OCI-LY7 (cell line): ENCODE measurements around the gene UNC5A. TPM values are rescaled to one million over a fixed set of nuclear protein-coding genes. Genes with fewer than 3 reads are reported as not detected.

ENCODE experiments used
- BruUV-seq: library from RNA; stranded (reverse); fragments of 400-500 nt; replicated peaks from 2 replicates; lab custom pipeline; 2021; lab: Mats Ljungman, UMichigan
- CTCF ChIA-PET: fragments of 300-600 bp; sonication (Branson Sonifier 250); formaldehyde crosslinking; loops from one replicate; lab custom pipeline; 2022; ENCODE audit warnings: antibody characterized with exemption; ENCODE audit not compliant: unreplicated experiment; lab: Charles Lee
- POLR2A ChIA-PET: fragments of 300-600 bp; sonication (Branson Sonifier 250); formaldehyde crosslinking; loops from one replicate; lab custom pipeline; 2022; ENCODE audit warnings: antibody characterized with exemption; lab: Charles Lee
- DNase-seq: peaks from one replicate; pipeline ENCODE4 v3.0.0-alpha.2; 2015; ENCODE audit warnings: low spot score
- H2AFZ ChIP-seq: fragments of 200-600 bp; sonication (generic), shearing (Covaris generic); 2 replicates; pipeline ENCODE4 v1.6.1; 2014; ENCODE audit warnings: mild to moderate bottlenecking, antibody characterized with exemption, low read length, moderate library complexity
- H3K27ac ChIP-seq: fragments of 200-600 bp; sonication (generic); 2 replicates; pipeline ENCODE4 v1.5.1; 2014; ENCODE audit warnings: mixed run types, low read depth, mild to moderate bottlenecking, moderate library complexity, low read length, inconsistent platforms; ENCODE audit not compliant: poor library complexity, severe bottlenecking
- H3K36me3 ChIP-seq: fragments of 200-600 bp; sonication (generic); 2 replicates; pipeline ENCODE4 v1.6.1; 2014; ENCODE audit warnings: mild to moderate bottlenecking, antibody characterized with exemption, low read length, moderate library complexity, mixed read lengths; ENCODE audit not compliant: insufficient read depth
- H3K4me1 ChIP-seq: fragments of 200-600 bp; sonication (generic); 2 replicates; pipeline ENCODE4 v1.5.1; 2014; ENCODE audit warnings: mild to moderate bottlenecking, low read length; ENCODE audit not compliant: insufficient read depth, poor library complexity, severe bottlenecking
- H3K4me2 ChIP-seq: fragments of 200-600 bp; sonication (generic); 2 replicates; pipeline ENCODE4 v1.6.1; 2014; ENCODE audit warnings: mild to moderate bottlenecking, low read length
- H3K4me3 ChIP-seq: fragments of 200-600 bp; sonication (generic); 2 replicates; pipeline ENCODE4 v1.5.1; 2014; ENCODE audit warnings: mild to moderate bottlenecking, low read depth, low read length; ENCODE audit not compliant: poor library complexity, severe bottlenecking
- H3K79me2 ChIP-seq: fragments of 200-600 bp; sonication (generic); 2 replicates; pipeline ENCODE4 v1.6.1; 2016; ENCODE audit warnings: low read depth, mild to moderate bottlenecking, low read length, moderate library complexity, mixed read lengths; ENCODE audit not compliant: insufficient read depth
- H3K9me2 ChIP-seq: fragments of 200-600 bp; sonication (generic); 2 replicates; pipeline ENCODE4 v1.6.1; 2016; ENCODE audit warnings: mild to moderate bottlenecking, low read length, mixed read lengths; ENCODE audit not compliant: insufficient read depth
- H3K9me3 ChIP-seq: fragments of 200-600 bp; sonication (generic); 2 replicates; pipeline ENCODE4 v1.6.1; 2014; ENCODE audit warnings: mild to moderate bottlenecking, mixed run types, low read length, mixed read lengths
- H4K20me1 ChIP-seq: fragments of 200-600 bp; sonication (generic); 2 replicates; pipeline ENCODE4 v1.6.1; 2014; ENCODE audit warnings: mild to moderate bottlenecking, antibody characterized with exemption, low read length, moderate library complexity, mixed read lengths; ENCODE audit not compliant: insufficient read depth
- CTCF ChIP-seq: fragments of 200-600 bp; sonication (generic); conservative IDR thresholded peaks from 2 replicates; pipeline ENCODE4 v1.5.1; 2014; ENCODE audit warnings: mild to moderate bottlenecking, antibody characterized with exemption, low read length, moderate library complexity, mixed read lengths
- EZH2phosphoT487 ChIP-seq: fragments of 200-600 bp; sonication (generic); IDR thresholded peaks from 2 replicates; pipeline ENCODE4 v1.6.1; 2018; ENCODE audit warnings: low read depth, borderline replicate concordance, mild to moderate bottlenecking, mixed run types, antibody characterized with exemption, low read length, moderate library complexity, mixed read lengths
- intact Hi-C: fragments of 100-400 bp; cut with micrococcal nuclease; formaldehyde crosslinking; loops from one replicate; pipeline ENCODE4 v1.10.0; 2022; ENCODE audit not compliant: unreplicated experiment
- total RNA-seq, 2 experiments: library from RNA; depleted of rRNA in 1 of 2; stranded (reverse); fragments of >200 nt in 1 of 2; shearing (Covaris generic) in 1 of 2; gene quantifications; 2 replicates each; pipeline ENCODE4 v1.2.3, GENCODE V29; 2014 to 2022

Gene UNC5A
- total RNA-seq, 2 experiments from 2014 or later: not detected

- Histone ChIP-seq H3K36me3 (no peaks in the 10 kb centered on the region), H3K4me3 (no peak overlapping the region), H3K79me2 (no peaks in the 10 kb centered on the region), H3K4me2 (no peak overlapping the region), H2AFZ (no peak overlapping the region), H3K27ac (no peak overlapping the region), H3K9me2 (no peaks in the 10 kb centered on the region), H3K4me1 (peaks cover 9% of the 10 kb centered on the region), H3K9me3 (no peaks in the 10 kb centered on the region), H4K20me1 (no peaks in the 10 kb centered on the region)
- BruUV-seq: no TSS peak
- intact Hi-C loops: no loop called here
- CTCF ChIA-PET: interaction anchor here (1.1 kb wide), 1 partner anchor 206 kb away, joined by 3 read pairs; no protein-coding TSS in a partner anchor
- TF ChIP-seq EZH2phosphoT487 (no peak), CTCF (no peak)
- POLR2A ChIA-PET: interaction anchor here (0.6 kb wide), 1 partner anchor 18 kb away, joined by 3 read pairs; no protein-coding TSS in a partner anchor
- no peak for DNase-seq
Measured at GRCh38 chr5:176866707-176867310, 56.5 kb downstream of the UNC5A start.

GRCh38 chr5:176868126-176868525 lies 57.8 kb downstream of the UNC5A start:
- H2AFZ ChIP-seq: no peak overlapping the region
- peaks cover 2% of the 10 kb centered on the region for H3K4me1 ChIP-seq
- H3K27ac ChIP-seq: no peak overlapping the region
- H3K79me2 ChIP-seq: no peaks in the 10 kb centered on the region
- no peak for DNase-seq
- TF ChIP-seq EZH2phosphoT487: no peak
- no peak for TF ChIP-seq CTCF
- H4K20me1 ChIP-seq: no peaks in the 10 kb centered on the region
- ChIA-PET POLR2A (no interaction called here), CTCF (interaction anchor here (1.1 kb wide), 1 partner anchor 208 kb away, joined by 3 read pairs; no protein-coding TSS in a partner anchor)
- H3K9me2 ChIP-seq: no peaks in the 10 kb centered on the region
- H3K36me3 ChIP-seq: no peaks in the 10 kb centered on the region
- no peak overlapping the region for H3K4me3 ChIP-seq
- BruUV-seq: no TSS peak
- intact Hi-C loops: no loop called here
- H3K4me2 ChIP-seq: no peak overlapping the region
- no peaks in the 10 kb centered on the region for H3K9me3 ChIP-seq

GRCh38 chr5:176868731-176869130 lies 58.4 kb downstream of the UNC5A start:
- H3K4me1 ChIP-seq: no peaks in the 10 kb centered on the region
- no peaks in the 10 kb centered on the region for H3K36me3 ChIP-seq
- no peak overlapping the region for H3K4me2 ChIP-seq
- H2AFZ ChIP-seq: no peak overlapping the region
- TF ChIP-seq EZH2phosphoT487 (no peak), CTCF (no peak)
- BruUV-seq: no TSS peak
- no peak for DNase-seq
- no peaks in the 10 kb centered on the region for H3K9me2 ChIP-seq
- no peak overlapping the region for H3K4me3 ChIP-seq
- no peaks in the 10 kb centered on the region for H3K79me2 ChIP-seq
- no peaks in the 10 kb centered on the region for H4K20me1 ChIP-seq
- ChIA-PET CTCF (no interaction called here), POLR2A (no interaction called here)
- H3K9me3 ChIP-seq: no peaks in the 10 kb centered on the region
- no peak overlapping the region for H3K27ac ChIP-seq
- intact Hi-C loops: no loop called here
